GM18861 (cell line): Measurements from ENCODE around the gene SURF2.
A peak's percentile ranks its signal among the peaks of the same experiment; 100 is the strongest.
"Not testable (repeated sequence)": the region's sequence is repeated elsewhere in the genome, so short reads cannot be mapped to it uniquely, and the experiment has no call there.

Source experiments
- ATAC-seq: cut with Tn5 transposase; IDR thresholded peaks from one replicate; pipeline ENCODE4 v1.9.1; 2021; ENCODE audit not compliant: unreplicated experiment

Gene SURF2

DNA sequence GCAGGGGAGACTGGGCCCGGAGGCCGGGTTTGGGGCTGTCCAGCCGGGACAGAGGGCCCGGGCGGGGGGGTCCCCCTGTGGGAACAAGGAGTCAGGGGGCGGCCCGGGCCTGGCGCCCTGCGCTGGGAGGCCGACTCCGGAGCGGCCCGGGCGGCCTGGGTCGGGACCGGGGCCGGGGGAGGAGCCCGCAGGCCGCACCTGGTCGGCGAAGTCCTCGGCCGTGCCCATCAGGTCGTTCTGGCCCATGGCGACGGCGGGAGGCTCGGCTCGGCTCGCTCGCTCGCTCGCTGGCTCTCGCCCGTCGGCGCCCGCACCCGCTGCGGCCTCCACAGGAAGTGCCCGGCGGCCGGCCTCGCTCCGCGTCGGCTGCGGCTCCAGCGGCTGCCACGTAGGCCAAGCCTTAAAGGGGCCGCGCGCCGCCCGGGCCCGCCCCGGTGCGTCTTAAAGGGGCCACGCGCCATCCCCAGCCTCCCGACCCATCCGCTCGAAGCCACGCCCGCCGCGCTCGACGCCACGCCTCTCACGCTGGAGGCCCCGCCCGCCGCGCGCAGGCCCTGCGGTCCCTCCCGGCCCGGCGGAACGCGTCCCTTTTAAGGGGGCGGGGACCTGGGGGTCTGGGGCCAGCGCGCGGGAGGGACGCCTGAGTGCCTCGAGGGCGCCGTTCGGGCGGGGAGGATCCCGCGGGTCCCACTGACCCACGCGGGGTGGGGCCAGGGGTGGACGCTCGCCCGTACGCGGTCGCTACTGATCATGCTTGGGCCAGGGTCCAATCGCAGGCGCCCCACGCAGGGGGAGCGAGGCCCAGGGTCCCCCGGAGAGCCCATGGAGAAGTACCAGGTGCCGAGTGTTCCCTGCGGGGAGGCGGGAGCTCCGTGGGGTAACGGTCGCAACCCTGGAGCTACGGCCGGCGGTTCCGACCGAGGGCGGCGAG lies 19.6 kb downstream of the SURF2 start, which contains the start of the genes STKLD1 and SURF4:
Gene STKLD1, plus strand, starts transcription at position 643 of the 931 bp plus-strand sequence. Its CDS starts 108 bp downstream, at position 751.
Gene SURF4, minus strand, starts transcription at position 337 of the 931 bp plus-strand sequence. Its CDS starts 91 bp downstream, at position 246.
- peak; percentile 85 for ATAC-seq

DNA sequence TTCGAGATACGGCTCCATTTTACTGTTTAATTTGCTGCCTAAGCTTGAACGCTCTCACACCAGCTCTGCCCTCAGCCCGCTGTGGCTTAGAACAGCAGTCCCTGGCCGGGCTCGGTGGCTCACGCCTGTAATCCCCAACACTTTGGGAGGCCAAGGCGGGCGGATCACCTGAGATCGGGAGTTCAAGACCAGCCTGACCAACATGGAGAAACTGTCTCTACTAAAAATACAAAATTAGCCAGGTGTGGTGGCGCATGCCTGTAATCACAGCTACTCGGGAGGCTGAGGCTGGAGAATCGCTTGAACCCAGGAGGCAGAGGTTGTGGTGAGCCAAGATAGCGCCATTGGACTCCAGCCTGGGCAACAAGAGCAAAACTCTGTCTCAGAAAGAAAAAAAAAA lies 20.9 kb downstream of the SURF2 start:
- not testable (repeated sequence) for ATAC-seq

DNA sequence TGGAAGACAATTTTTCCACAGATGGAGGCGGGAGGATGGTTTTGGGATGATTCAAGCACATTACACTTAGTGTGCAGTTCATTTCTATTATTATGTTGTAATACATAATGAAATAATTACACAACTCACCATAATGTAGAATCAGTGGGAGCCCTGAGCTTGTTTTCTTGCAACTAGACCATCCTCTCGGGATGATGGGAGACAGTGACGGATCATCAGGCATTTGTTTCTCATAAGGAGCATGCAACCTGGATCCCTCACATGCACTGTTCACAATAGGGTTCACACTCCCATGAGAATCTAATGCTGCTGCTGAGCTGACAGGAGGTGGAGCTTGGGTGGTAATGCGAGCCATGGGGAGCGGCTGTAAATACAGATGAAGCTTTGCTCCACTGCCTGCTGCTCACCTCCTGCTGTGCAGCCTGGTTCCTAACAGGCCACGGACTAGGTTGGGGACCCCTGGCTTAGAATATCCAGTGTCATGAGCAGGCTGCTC lies 21.4 kb downstream of the SURF2 start:
- ATAC-seq, result no peak

DNA sequence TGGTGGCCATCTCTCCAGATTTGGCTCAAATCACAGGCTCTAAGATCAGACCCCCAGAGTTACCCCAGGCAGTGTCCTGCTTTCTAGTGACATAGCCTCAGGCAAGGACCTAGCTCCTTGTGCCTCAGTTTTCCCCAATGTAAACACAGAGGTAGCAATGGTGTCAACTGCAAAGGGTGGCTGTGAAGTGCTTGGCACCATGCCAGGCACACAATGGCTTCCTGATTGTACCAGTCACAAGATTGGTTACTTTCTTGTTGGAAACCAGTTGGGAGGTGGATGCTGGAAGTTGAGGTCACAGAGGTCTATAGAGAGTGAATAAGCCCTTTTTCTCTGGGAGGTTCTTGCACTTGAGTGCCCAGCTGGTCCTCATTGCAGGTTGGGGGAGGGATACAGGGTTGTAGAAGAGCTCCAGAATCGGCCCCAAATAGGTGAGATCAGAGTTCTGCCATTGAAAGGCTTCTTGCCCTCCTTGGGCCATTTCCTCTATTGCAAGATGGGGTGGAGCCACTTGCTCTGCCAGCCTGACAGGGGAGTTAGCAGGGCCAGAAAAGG lies 22.1 kb downstream of the SURF2 start:
- no peak for ATAC-seq

DNA sequence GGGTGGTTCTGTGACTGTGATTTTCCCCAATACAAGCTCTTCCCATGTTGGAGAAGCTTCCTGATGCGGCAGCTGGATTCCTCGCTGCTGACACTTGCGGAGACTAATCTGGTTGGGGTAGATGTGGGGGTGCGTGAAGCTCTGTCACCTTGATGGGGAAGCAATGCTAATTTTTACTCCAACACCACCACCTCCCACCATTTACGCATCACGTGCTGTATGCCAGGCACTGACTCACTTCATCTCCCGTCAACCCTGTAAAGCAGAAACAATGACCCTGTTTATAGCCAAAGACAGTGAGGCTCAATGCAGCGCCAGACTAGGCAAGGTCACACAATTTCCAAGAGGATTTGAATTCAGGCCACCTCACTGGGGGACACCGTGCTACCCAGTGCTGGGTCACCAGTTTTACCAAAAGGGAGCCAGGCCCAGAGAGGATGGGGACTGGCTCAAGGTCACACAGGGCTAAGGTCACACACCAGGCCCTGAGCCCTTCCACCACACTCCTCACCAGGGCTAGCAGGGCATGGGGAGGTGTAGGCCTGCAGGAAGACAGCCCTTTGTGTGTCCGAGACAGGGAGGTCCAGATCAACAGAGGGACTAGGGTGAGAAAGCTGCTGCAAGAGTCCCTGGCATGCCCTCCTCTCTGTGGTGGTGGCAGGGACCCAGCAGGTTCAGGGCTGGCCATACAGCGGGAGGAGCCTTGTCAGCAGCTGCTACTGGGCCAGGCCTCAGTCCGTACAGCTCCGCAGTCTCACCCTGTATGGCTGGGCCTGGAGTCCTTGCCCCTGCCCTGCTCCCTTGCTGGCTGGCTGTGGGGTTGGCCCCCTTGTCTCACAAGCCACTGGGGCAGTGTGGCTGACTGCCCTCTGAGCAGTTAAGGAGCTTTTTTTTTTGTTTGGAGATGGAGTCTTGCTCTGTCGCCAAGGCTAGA lies 23.1 kb downstream of the SURF2 start:
- no peak for ATAC-seq

DNA sequence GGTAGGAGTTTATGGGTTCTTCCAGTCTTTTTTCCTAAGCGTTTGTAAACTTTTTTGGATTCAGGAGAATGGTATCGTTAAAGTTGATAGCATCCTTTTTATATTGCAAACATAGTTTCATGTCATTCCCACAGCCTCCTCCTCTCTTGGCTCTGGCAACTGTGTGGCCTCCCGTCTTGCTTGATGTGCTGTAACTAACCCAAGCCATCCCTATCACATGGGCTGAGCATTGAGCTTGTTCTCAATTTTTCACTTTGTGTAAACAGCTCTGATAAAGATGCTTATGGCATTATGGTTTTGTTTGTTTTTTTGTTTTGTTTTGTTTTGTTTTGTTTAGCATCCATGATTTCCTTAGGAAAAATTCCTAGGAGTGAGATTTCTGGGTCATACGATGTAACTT lies 24.4 kb downstream of the SURF2 start:
- ATAC-seq, result no peak

DNA sequence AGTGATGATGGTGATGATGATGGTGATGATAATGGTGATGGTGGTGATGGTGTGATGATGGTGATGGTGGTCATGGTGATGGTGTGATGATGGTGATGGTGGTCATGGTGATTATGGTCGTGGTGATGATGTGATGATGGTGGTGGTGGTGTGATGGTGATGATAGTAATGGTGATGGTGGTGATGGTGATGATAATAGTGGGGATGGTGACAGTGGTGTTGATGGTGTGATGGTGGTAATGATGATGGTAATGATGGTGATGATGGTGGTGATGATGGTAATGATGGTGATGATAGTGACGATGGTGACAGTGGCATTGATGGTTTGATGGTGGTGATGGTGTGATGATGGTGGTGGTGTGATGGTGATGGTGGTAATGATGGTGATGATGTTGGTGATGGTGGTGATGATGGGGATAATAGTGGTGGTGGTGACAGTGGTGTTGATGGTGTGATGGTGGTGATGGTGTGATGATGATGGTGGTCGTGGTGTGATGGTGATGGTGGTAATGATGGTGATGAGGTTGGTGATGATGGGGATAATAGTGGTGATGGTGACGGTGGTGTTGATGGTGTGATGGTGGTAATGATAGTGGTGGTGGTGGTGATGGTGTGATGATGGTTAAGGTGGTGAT lies 26.3 kb downstream of the SURF2 start:
- ATAC-seq, result no peak

DNA sequence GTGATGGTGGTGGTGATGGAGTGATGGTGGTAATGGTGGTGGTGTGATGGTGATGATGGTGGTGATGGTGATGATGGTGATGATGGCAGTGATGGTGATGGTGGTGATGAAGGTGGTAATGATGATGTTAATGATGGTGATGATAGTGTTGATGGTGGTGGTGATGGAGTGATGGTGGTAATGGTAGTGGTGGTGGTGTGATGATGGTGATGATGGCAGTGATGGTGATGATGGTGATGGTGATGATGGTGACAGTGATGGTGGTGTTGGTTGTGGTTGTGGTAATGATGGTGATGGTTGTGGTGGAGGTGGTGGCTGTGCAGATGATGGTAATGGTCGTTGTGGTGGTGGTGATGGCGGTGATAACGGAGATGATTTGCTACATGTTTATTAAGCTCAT lies 27.1 kb downstream of the SURF2 start:
- no peak for ATAC-seq

DNA sequence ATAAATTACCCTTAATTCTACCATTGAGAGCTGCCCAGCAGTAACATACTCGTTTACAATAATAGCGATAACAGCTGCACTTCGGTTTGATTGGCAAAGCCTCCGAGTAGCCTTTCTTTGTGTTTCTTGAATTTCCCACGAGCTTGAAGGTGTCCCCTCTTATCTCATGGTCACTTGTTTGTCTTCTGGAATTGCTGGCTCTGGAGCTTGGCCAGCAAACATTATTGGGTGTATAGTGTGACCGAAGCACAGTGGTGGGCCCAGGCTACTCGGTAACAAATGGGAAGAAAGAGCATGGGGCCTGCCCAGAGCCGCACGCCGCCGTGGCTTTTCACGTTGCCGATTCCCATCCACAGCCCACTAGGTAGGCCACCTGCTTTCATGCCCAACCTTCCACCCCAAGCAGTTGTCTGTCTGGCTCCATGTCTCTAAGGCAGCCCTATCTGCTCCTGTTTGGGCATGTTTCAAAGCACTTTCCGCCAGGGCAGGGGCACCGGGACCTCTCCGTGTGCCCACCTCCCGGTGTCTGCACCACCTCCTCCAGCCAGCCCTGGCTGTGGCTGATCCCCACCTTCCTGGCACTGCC lies 28.5 kb downstream of the SURF2 start:
- ATAC-seq, result no peak

DNA sequence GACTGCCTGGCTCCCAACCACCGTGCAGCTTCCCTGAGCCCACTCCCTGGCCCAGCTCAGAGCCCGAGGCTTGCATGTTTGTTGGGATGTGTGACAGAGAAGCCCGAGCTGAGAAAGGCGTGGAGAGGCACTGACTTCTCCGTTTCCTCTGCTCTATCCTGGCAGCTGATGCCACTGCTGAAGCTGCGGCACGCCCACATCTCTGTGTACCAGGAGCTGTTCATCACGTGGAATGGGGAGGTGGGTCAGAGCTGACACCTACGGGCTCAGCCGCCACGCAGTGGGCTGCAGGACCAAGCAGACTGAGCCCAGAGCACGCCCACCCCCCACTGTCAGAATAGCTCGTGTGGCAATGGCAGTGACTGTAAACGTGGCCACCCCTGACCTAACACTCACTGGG lies 29.1 kb downstream of the SURF2 start:
- no peak for ATAC-seq

DNA sequence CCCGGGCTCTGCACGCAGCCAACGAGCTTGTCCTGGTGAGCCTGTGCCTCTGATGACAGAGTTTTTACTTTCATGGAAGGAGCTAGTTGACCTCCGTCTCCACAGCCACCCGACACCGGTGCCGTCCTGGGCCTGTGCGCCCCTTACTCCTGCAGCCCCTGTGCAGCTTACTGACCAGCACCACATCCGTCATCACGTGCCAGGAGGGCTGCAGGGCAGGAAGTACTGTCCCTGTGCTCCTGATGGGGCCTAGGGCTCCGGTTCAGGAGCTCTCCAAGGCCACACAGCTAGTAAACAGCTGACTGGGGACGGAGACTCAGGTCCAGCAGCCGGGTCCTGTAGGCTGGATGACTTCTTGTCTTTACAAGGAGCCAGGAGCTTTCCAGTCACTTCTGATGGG lies 30.0 kb downstream of the SURF2 start:
- no peak for ATAC-seq

DNA sequence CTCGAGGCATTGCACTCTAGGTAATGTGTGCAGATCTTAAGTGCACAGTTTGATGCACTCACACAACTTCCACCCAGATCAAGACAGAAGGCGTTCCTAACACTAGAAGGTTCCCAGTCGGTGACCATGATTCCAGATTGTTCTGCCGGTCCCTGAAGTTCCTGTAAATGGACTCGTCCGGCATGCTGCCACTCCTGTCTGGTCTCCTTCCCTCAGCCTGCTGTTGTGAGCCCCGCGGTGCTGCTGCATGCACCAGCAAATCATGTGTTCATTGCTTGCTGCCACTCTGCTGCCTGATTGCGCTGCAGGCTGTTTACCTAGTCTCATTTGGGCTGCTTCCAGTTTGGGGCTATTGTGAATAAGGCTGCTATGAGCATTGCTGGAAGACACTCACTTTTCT lies 31.3 kb downstream of the SURF2 start:
- no peak for ATAC-seq

DNA sequence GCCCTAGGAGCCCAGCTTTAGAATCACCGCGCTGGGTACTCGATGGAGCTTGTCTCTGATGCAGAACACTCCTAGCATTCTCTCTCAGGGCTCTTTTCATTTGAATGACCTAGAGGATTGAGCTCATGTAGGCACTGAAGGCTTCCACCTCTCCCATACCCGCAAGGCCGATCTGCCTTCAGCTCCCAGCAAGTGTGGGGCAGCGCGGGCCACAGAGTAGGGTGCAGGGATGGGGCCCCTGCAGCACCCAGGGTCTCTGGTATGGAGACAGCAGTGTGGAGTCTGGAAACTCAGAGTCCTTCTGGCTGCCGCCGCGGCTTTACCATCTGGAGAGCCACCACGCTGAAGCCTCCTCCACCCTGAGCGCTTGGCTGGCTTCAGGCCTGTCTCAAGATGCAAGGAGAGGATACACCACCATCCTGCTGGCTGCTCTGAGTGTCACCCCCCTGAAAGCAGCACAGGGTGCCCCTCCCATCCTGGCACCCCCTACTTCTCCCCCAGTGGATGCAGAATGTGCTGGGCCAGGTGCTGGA lies 32.7 kb downstream of the SURF2 start:
- ATAC-seq, result no peak

DNA sequence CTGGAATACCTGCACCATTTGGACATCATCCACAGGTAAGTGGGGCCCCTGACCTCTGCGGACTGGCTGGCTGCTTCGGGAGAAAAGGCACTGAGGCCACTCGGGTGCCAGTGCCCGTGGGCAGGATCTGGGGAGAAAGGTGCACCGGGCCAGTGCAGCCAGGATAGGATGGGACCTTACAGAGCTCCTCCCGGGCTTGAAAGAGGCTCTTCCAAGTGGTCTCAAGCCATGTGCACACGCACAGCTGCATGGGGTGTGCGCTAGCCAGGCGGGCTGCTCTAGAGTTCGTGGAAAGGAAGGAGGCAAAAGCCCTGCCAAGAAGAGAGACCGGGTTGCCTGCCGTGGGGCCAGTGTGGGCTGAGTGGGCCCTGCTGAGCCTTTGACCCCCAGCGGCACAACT lies 33.2 kb downstream of the SURF2 start:
- no peak for ATAC-seq

DNA sequence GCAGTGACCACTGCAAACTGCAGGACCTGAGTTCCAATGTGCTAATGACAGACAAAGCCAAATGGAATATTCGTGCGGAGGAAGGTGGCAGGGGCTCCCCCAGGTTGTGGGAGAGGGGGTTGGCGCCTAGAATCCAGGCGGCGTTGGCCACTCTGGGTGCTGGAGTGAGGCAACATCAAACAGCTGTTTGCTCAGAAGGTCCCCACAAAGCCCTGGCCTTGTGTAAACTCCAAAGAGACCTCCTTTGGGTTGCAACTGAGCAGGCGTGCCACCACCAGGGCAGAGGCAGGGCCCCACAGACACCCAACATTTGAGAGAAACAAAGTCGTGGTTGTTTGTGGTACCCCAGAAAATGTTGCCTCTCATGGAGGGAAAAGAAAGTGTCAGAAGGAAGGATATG lies 34.4 kb downstream of the SURF2 start:
- no peak for ATAC-seq

DNA sequence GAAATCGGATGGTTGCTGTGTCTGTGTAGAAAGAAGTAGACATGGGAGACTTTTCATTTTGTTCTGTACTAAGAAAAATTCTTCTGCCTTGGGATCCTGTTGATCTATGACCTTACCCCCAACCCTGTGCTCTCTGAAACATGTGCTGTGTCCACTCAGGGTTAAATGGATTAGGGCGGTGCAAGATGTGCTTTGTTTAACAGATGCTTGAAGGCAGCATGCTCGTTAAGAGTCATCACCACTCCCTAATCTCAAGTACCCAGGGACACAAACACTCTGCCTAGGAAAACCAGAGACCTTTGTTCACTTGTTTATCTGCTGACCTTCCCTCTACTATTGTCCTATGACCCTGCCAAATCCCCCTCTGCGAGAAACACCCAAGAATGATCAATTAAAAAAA lies 35.1 kb downstream of the SURF2 start:
- ATAC-seq, result not testable (repeated sequence)

DNA sequence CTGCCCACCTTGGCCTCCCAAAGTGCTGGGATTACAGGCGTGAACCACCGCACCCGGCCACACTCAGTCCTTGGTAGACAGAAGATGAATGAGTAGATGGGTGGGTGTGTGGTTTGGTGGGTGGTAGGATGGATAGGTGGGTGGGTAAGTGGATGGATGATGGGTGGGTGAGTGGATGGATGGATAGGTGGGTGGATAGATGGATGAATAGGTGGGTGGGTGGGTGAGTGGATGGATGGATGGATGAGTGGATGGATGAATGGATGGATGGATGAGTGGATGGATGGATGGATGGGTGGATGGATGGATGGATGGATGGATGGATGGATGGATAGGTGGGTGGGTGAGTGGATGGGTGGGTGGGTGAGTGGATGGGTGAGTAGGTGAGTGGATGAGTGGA lies 36.0 kb downstream of the SURF2 start:
- ATAC-seq, result not testable (repeated sequence)

DNA sequence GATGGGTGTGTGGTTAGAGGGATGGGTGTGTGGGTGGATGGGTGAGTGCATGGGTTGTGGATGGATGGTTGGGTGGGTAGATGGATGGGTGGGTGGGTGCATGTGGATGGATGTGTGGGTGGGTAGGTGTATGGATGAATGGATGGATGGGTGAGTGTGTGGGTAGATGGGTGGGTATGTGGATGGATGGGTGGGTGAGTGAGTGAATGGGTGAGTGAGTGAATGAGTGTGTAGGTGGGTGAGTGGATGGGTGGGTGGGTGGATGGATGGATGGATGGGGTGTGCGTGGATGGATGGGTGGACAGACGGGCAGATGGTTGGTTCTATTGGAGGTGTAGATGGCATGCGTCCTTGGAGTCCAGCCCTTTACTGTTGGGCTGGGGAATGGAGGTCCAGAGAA lies 37.0 kb downstream of the SURF2 start:
- ATAC-seq, result no peak

DNA sequence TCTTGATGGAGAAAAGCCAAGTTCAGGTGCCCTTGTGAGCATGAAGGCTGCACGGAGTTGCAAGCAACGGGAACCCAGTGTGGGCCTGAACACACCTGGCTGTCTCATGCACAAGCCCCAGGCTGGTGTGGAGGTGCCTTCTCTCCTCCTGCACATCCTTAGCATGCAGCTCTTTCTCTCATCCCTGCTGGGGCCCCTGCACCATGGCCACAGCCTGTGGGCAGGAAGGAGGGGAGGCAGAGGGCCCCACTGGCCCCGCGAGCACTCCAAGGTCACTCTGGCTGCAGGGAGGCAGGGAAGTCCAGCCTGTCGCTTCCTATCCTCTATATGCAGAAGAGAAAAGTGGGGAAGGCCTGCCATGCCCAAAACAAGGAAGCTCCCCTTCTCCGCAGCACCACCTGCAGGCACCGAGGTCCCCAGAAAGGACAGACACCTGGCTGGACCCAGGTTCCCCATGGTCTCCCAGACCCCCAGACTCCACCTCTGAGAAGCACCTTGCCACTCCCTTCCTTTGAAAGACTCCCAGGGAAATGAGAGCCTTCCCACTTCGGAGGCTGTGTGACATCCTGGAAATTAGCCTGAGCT lies 38.4 kb downstream of the SURF2 start:
- ATAC-seq, result no peak

DNA sequence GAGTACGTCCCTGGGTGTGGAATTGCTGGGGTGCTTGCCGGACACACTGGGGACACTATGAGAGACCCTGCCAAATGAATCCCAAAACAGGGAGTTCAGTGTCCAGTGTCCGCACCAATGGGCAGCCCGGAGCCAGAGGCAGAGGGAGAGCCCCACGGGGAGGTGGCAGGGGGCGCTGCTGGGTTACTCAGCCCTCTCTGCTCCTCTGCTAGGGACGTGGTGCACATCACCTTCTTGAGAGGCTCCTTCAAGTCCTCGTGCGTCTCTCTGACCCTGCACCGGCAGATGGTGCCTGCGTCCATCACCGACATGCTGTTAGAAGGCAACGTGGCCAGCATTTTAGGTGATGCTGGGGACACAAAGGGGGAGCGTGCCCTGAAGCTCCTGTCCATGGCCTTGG lies 40.6 kb downstream of the SURF2 start:
- no peak for ATAC-seq
